ENCODE data around the gene TAF1L. TPM values are rescaled to one million over a fixed set of nuclear protein-coding genes. Genes with fewer than 3 reads are reported as not detected.
A peak's percentile ranks its signal among the peaks of the same experiment; 100 is the strongest.

The TAF1L gene
- polyA plus RNA-seq, 3 donors = 0.07 to 0.13 (median 0.09) TPM

DNA sequence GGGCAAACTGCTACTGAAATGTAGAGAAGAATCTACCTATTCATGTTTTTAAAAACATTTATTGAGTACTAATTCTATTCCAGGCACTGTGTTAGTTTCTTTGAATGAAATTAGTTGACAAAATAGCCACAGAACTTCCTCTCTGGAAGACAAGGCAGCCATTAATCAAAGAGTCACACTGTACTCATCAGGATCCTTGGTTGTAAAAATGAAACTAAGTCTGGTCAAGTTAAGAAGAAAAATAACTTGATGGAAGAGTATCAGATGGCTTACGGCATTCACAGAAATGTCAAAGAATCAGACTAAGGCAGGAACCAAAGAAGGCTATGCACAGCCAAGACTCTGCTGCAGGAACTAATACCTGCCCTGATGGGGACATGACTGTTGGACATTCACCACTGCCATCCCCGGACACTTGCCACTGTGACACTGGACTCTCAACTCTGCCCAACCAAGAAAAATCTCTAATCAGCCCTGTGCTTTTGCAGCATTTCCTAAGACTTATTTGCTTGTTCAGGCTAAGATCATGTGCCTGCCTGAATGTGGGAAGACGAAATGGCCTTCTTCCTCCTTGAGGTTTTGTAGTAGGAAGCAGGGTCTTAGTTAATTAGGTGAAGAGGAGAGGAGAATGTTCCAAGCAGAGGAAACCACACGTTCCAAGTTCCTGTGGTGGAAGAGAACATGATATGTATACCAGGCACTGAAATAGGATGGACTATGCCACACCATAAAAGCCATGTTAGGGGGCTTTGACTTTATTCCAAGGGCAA is 39.2 kb downstream of the TAF1L start:
- DNase-seq = no peak

- DNase-seq = no peak
Measured at GRCh38 chr9:32590898-32591297, 44.6 kb downstream of the TAF1L start.

GRCh38 chr9:32590476-32590875 is 45.0 kb downstream of the TAF1L start:
- DNase-seq = no peak

- DNase-seq = peak; percentile 36
Measured at GRCh38 chr9:32589083-32589723, 46.3 kb downstream of the TAF1L start.

GRCh38 chr9:32587901-32588300 is 47.6 kb downstream of the TAF1L start:
- no peak for DNase-seq

DNA sequence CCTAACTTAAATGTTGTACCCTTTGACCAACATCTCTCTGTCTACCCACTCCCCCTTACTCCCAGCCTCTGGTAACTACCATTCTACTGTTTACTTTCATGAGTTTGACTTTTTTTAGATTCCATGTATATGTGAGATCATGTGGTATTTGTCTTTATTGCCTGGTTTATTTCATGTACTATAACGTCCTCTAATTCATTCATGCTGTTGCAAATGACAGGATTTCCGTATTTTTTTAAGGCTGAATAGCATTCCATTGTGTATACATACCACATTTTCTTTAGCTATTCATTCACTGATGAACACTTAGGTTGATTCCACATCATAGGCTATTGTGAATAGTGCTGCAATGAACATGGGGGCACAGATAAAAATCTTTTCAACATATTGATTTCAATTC is 50.7 kb downstream of the TAF1L start:
- DNase-seq = no peak

GRCh38 chr9:32581512-32582143 is 53.8 kb downstream of the TAF1L start:
- peak; percentile 70 for DNase-seq

GRCh38 chr9:32580631-32581300 is 54.7 kb downstream of the TAF1L start:
- no peak for DNase-seq

GRCh38 chr9:32579706-32580331 is 55.6 kb downstream of the TAF1L start:
- peak; percentile 47 for DNase-seq

Other genes with a start within 250 kb of the TAF1L start
- 10 to 100 TPM; 10.6 to 12.6 (median 12.3) TPM for gene RIGI, start 109.5 kb downstream of the TAF1L start, polyA plus RNA-seq (ENCODE audit: insufficient read length in 3 of 3)
- gene SMIM27, start 83.3 kb downstream of the TAF1L start, polyA plus RNA-seq (ENCODE audit: insufficient read length in 3 of 3) = 10 to 100 TPM; 16.0 to 19.5 (median 17.7) TPM
- gene TOPORS, start 83.1 kb downstream of the TAF1L start, polyA plus RNA-seq (ENCODE audit: insufficient read length in 3 of 3) = 10 to 100 TPM; 25.4 to 32.1 (median 31.1) TPM
- 10 to 100 TPM; 62.8 to 82.8 (median 78.4) TPM for gene NDUFB6, start 62.5 kb downstream of the TAF1L start, polyA plus RNA-seq (ENCODE audit: insufficient read length in 3 of 3)
- under 1 TPM; 0.05 to 0.15 (median 0.10) TPM for gene TMEM215, start 147.9 kb upstream of the TAF1L start, polyA plus RNA-seq (ENCODE audit: insufficient read length in 3 of 3)